Endothelial cell of umbilical vein (primary cell): ENCODE data around the gene R3HDML.

ENCODE experiments used
- EZH2 ChIP-seq: IDR thresholded peaks from 2 replicates; pipeline ENCODE4 v1.6.1; 2012; ENCODE audit warnings: borderline replicate concordance, low read depth, mild to moderate bottlenecking, moderate library complexity, low read length, inconsistent platforms; ENCODE audit not compliant: severe bottlenecking
- MYC ChIP-seq: IDR thresholded peaks from one replicate; pipeline ENCODE4 v1.6.1; 2011; ENCODE audit warnings: mild to moderate bottlenecking, low read depth, low read length
- POLR2A ChIP-seq: IDR thresholded peaks from 2 replicates; pipeline ENCODE4 v1.6.1; 2012; ENCODE audit warnings: low read depth, mild to moderate bottlenecking, control low read depth, low read length
- POLR2AphosphoS5 ChIP-seq: IDR thresholded peaks from 2 replicates; pipeline ENCODE4 v1.6.1; 2012; ENCODE audit warnings: low read depth, mild to moderate bottlenecking, control low read depth, low read length, moderate library complexity; ENCODE audit not compliant: insufficient read depth
- TF ChIP-seq, protein P1 (sequence below), 2 donors: IDR thresholded peaks; 1 replicate in 1 of 2; 2 replicates in 1 of 2; pipeline ENCODE4 v1.5.1; 2011; ENCODE audit warnings: low read length in 2 of 2, mild to moderate bottlenecking in 2 of 2, moderate library complexity in 2 of 2, control low read depth in 1 of 2, inconsistent platforms in 1 of 2, low read depth in 1 of 2; ENCODE audit not compliant: insufficient read depth in 1 of 2; ENCODE audit errors: extremely low read depth in 1 of 2

DNA sequence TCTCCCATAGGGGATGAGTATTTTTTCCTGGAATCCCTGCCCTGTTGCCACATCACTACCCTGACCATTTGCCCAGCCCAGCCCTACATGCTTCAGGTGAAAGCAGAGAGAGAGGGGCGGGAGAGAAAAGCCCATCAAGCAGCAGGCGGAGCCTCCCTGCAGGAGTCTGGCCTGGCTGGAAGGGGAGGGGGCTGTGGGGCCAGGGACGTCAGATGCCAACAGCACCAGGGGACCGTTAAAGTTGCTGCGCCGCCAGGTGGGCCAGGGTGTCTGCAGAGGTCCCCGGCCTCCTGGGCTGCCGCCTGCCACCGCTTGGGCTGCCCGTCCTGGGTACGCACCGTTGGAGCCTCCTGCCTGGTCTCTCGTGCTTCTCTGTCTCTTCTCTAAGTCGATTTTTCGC lies 757 bp upstream of the R3HDML start:
- TF ChIP-seq, protein P1, sequence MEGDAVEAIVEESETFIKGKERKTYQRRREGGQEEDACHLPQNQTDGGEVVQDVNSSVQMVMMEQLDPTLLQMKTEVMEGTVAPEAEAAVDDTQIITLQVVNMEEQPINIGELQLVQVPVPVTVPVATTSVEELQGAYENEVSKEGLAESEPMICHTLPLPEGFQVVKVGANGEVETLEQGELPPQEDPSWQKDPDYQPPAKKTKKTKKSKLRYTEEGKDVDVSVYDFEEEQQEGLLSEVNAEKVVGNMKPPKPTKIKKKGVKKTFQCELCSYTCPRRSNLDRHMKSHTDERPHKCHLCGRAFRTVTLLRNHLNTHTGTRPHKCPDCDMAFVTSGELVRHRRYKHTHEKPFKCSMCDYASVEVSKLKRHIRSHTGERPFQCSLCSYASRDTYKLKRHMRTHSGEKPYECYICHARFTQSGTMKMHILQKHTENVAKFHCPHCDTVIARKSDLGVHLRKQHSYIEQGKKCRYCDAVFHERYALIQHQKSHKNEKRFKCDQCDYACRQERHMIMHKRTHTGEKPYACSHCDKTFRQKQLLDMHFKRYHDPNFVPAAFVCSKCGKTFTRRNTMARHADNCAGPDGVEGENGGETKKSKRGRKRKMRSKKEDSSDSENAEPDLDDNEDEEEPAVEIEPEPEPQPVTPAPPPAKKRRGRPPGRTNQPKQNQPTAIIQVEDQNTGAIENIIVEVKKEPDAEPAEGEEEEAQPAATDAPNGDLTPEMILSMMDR (IDR thresholded peaks at IDR 0.05; ENCODE audit: extremely low read depth in 1 of 2, insufficient read depth in 1 of 2, low read depth in 1 of 2, low read length in 2 of 2) = no peak
- no peak for TF ChIP-seq POLR2A
- TF ChIP-seq EZH2 = no peak
- TF ChIP-seq POLR2AphosphoS5 = no peak
- TF ChIP-seq MYC = no peak
